Erythroblast (primary cell): ENCODE data around the gene KRTAP5-9.

Experiments used
- GATA1 ChIP-seq: IDR thresholded peaks from 2 replicates; pipeline ENCODE4 v1.6.1; 2011; ENCODE audit warnings: low read depth, mild to moderate bottlenecking, control low read depth, low read length, moderate library complexity
- POLR2A ChIP-seq: IDR thresholded peaks from 2 replicates; pipeline ENCODE4 v1.6.1; 2011; ENCODE audit warnings: mild to moderate bottlenecking, low read length

DNA sequence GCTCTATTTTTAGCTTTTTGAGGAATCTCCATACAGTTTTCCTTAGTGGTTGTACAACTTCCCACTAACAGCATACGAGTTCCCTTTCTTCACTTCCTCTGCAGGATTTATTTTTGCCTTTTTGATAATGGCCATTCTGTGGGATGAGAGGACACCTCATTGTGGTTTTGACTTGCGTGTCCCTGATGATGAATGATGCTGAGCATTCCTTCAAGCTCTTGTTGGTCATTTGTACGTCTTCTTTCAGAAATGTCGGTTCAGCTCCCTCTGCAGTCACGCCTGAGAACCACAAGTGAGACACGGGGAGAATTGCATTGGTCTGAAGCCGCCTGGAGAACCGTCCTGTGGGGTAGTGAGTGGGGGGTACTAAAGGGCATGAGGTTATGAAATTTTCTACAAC is 15.2 kb downstream of the KRTAP5-9 start:
- TF ChIP-seq POLR2A = no peak
- no peak for TF ChIP-seq GATA1
